GM21367 (cell line): Measurements from ENCODE around the gene SNCAIP.
"Not testable (repeated sequence)": the region's sequence is repeated elsewhere in the genome, so short reads cannot be mapped to it uniquely, and the experiment has no call there.

ENCODE experiments used
- ATAC-seq: cut with Tn5 transposase; IDR thresholded peaks from one replicate; pipeline ENCODE4 v1.9.1; 2021; ENCODE audit not compliant: unreplicated experiment

SNCAIP gene

GRCh38 chr5:122457178-122457826 is 145.3 kb downstream of the SNCAIP start:
- no peak for ATAC-seq

- peak; percentile 87 for ATAC-seq
Observed at GRCh38 chr5:122458278-122458872, 146.3 kb downstream of the SNCAIP start.

DNA sequence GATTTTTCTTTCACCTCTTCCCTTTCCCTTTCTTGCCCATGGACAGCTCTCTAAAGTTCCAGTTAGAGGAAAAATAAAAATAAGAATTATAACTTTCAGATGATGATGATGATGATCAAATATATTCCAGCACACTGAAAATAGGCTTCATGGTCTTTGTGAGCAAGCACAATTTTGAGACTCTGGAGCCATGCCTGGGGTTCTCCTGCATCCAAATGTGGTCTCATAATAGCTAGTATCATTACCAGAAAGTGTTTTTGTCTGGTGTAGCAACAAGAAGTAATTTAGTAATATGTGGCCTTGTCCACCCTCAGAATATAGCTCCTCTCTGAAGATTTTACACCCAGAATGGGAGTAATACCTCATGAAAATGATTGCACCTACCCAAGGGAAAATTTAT is 150.4 kb downstream of the SNCAIP start:
- ATAC-seq = no peak

DNA sequence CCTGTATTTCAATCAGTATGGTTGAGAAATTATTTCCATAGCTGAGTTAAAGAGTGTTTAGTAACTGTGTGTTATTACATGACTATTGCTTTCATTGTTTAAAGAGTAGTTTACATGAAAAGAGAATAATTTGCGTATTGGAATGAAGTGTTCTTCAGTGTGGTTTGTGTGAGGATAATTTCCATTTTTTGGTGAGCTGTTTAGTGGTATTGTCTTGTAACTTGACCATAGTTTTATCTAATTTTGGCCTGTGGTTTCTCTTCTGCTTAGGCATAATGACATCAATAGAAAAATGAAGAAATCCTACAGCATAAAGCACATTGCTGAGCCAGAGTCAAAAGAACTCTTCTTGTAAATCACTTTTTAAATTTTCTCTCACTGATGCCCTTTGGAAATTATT is 151.2 kb downstream of the SNCAIP start:
- ATAC-seq = no peak

DNA sequence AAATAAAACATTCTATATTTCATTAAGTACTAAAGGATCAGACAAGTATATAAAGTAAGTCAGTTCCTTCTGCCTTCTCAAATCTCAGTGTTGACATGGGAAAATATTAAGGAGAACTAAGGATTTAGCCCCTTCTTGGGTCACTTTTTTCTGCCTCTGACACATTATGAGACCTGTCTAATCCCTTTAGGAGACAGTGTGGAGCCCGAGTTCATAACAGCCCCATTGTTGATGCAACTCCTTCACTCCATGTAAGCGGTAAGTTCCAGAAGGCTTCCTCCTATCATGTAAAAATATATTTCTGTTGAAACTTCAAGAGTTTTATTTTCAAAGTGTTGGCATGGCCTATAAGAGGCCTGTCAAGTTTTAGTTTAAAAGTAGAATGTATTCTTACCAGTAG is 152.2 kb downstream of the SNCAIP start:
- ATAC-seq = no peak

DNA sequence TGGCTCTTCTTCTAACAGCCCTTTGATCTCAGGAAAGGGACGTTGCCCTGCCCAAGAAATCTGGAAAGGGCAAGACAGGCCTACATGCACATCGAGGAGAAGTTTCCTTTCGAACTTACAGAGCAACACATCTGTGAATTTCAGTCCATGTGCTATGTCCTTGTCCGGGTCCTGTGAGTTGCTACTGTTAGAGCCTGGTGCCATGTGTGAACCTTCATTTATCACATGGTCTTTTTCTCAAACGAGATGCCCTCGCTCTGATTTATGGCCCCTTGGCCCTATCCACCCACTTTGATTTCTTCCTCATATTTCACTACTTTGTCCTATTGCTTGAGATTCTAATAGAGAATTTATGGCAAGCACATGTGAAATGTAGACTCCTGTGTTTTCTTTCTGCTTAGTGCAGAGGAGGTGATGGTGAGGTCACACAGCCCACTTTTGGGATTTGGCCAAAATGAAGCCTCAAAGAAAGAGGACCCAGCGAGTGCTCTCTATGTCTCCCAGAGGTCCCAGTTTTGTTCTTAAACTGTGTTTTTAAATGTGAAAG is 153.1 kb downstream of the SNCAIP start:
- ATAC-seq = no peak

GRCh38 chr5:122465994-122466393 is 154.0 kb downstream of the SNCAIP start:
- ATAC-seq = no peak

- ATAC-seq = no peak
Observed at GRCh38 chr5:122468351-122469116, 156.5 kb downstream of the SNCAIP start.

- ATAC-seq = no peak
Observed at GRCh38 chr5:122469384-122469919, 157.4 kb downstream of the SNCAIP start.

- no peak for ATAC-seq
Observed at GRCh38 chr5:122470365-122470764, 158.3 kb downstream of the SNCAIP start.

- no peak for ATAC-seq
Observed at GRCh38 chr5:122471031-122471751, 159.2 kb downstream of the SNCAIP start.

- ATAC-seq = no peak
Observed at GRCh38 chr5:122471752-122472061, 159.7 kb downstream of the SNCAIP start.

DNA sequence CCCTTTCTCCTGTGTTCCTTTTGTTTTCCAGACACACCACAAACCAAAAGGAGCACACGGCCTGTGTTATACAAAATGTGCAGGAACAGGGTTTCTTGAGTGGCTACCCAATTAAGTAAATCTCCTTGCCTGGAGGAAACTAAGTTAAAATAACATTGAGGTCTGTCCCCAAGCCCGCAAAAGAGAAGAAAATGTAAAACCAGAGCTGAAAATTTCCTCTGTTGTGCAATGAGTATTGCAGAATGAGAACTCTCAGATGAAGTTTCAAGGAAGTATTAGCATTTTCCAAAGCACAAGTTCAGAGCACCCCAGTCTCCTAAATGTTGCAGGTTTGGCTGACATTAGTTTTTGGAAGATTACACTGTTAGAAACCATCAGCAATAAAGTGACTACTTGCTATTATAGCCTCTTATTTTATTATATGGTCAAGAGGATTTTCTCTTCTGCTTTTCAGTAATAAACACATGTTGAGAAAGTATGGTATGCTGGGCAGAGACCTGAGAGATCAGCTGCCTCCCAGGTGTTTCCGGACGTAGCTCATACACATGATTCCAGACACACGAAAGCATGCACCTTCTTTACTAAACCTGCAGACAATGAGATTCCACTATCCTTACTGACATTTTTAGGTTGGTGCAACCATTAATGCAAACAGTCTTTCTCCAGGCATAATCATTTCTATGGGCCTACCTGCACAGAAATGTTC is 161.3 kb downstream of the SNCAIP start:
- no peak for ATAC-seq

- no peak for ATAC-seq
Observed at GRCh38 chr5:122473941-122474340, 161.9 kb downstream of the SNCAIP start.

GRCh38 chr5:122478741-122479442 is 166.9 kb downstream of the SNCAIP start:
- ATAC-seq = no peak

DNA sequence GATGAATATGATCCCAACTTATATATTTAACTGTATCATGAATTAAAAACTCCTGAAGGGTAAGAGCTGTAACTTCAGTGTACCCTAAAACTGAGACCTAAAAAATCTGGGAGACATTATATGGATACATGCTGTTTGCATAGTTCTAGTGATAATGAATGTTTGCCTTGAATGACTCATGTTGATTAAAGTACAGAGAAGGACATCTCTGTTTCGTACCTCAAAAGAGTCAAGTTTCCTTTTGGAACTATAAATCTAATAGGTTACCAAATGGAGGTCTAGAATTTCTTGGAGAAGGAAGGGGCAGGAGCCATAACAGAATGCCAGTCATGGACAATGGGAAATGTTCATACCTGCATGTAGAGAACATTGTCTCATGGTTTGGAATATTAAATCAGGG is 168.1 kb downstream of the SNCAIP start:
- no peak for ATAC-seq

GRCh38 chr5:122484103-122484502 is 172.1 kb downstream of the SNCAIP start:
- no peak for ATAC-seq

DNA sequence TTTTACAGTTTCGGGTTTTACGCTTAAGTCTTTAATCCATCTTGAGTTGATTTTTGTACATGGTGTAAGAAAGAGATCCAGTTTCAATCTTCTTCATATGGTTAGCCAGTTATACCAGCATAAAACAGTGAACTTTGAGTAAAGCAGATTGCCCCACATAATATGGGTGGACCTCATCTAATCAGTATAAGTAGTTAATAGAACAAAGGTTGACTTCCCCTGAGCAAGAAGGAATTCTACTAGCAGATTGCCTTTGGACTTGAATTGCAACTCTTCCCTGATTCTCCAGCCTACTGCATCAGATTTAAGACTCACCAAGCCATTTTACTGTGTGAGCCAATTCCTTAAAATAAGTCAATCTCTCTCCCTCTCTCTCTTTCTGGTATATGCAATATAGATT is 173.2 kb downstream of the SNCAIP start:
- ATAC-seq = no peak

GRCh38 chr5:122486616-122487015 is 174.6 kb downstream of the SNCAIP start:
- ATAC-seq = not testable (repeated sequence)

DNA sequence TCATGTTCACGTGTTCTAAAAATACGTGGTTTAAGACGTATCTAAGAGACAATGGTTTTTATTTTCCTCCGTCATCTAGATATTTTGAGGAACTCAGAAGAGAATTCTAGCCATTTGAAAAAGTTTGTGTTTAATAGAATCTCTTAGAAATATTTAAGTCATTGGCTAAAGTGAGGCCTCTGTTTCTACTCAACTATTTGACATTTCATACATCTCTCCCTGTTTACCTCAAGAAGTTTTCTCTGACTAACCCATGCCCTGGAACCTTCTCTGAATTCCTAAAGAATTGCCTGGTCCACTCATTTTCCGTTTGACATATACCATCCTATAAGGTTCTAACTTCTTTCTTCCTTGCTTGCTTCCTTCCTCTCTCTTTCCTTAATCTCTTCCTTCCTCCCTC is 178.7 kb downstream of the SNCAIP start:
- ATAC-seq = no peak
